Rectal smooth muscle tissue (tissue), 1 donor: ENCODE data around the gene CUBN.
A peak's percentile ranks its signal among the peaks of the same experiment; 100 is the strongest.

ENCODE experiments used
- H3K27ac ChIP-seq: one replicate; pipeline ENCODE4 v1.7.0; 2013; ENCODE audit warnings: low read depth, low read length, inconsistent platforms
- H3K27me3 ChIP-seq: one replicate; pipeline ENCODE4 v1.7.0; 2013; ENCODE audit warnings: low read length; ENCODE audit not compliant: control insufficient read depth, insufficient read depth
- H3K36me3 ChIP-seq: one replicate; pipeline ENCODE4 v1.7.0; 2013; ENCODE audit warnings: low read length; ENCODE audit not compliant: control insufficient read depth, insufficient read depth
- H3K4me1 ChIP-seq: one replicate; pipeline ENCODE4 v1.7.0; 2013; ENCODE audit warnings: low read length; ENCODE audit not compliant: control insufficient read depth, insufficient read depth
- H3K4me3 ChIP-seq: one replicate; pipeline ENCODE4 v1.7.0; 2013; ENCODE audit warnings: low read length
- H3K9ac ChIP-seq: one replicate; pipeline ENCODE4 v1.7.0; 2013; ENCODE audit warnings: low read length

The CUBN gene

DNA sequence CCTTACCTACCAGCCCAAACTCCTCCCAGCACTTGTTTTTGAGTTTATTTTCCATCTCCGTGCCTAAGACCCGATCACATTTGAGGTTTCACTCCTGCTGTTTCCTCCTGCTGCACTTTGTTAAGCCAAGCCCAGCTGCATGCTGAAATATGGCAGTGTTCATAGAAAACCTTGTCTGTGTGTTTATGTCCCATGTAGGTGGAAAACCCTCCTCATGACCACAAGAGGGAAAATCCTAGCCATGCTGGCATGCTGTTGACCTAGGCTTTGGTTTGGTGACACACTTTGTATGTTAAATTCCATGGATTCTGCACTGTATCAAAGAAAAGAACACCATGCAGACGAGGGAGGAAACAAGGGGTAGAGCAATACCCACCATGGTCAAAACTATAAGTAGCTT lies 154.4 kb downstream of the CUBN start:
- H3K9ac ChIP-seq: no peak overlapping the region
- H3K27ac ChIP-seq: no peak overlapping the region
- H3K36me3 ChIP-seq: no peaks in the 10 kb centered on the region
- H3K4me3 ChIP-seq: no peak overlapping the region
- H3K27me3 ChIP-seq: no peaks in the 10 kb centered on the region
- no peaks in the 10 kb centered on the region for H3K4me1 ChIP-seq

- no peak overlapping the region for H3K9ac ChIP-seq
- no peaks in the 10 kb centered on the region for H3K27me3 ChIP-seq
- no peaks in the 10 kb centered on the region for H3K4me1 ChIP-seq
- no peak overlapping the region for H3K4me3 ChIP-seq
- no peaks in the 10 kb centered on the region for H3K36me3 ChIP-seq
- peak overlapping the region; percentile 19 for H3K27ac ChIP-seq
Measured at GRCh38 chr10:16968416-16969041, 161.1 kb downstream of the CUBN start.

DNA sequence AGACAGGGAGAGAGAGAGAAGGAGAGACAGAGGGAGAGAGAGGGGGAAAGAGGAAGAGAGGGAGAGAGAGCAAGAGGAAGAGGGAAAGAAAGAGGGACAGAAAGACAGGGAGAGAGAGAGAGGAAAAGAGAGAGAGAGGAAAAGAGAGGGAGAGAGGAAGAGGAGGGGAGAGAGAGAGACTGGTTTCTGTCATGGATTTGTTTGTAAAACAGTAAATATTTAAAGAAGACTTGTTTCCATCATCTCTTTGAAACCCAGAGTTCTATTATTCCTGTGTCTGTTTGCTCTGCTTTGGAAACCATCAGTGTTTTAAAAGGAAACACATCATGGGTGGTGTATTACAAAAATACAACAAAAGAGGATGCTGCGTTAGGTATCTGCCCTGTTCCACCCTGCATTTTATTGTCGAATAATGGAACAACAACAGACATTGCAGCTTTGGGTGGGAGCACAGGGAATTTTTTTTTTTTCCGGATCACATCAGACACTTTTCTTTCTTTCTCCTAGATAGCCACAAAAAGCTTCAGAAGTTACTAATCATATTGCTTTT lies 161.7 kb downstream of the CUBN start:
- H3K4me3 ChIP-seq: no peak overlapping the region
- no peaks in the 10 kb centered on the region for H3K36me3 ChIP-seq
- H3K27me3 ChIP-seq: no peaks in the 10 kb centered on the region
- no peaks in the 10 kb centered on the region for H3K4me1 ChIP-seq
- no peak overlapping the region for H3K9ac ChIP-seq
- H3K27ac ChIP-seq: peak overlapping the region; percentile 8

- Histone ChIP-seq H3K9ac (no peak overlapping the region), H3K27me3 (no peaks in the 10 kb centered on the region), H3K4me1 (no peaks in the 10 kb centered on the region), H3K27ac (peak overlapping the region; percentile 59), H3K4me3 (no peak overlapping the region), H3K36me3 (no peaks in the 10 kb centered on the region)
Measured at GRCh38 chr10:16966991-16967865, 162.4 kb downstream of the CUBN start.

GRCh38 chr10:16965740-16966447 lies 163.7 kb downstream of the CUBN start:
- Histone ChIP-seq H3K36me3 (no peaks in the 10 kb centered on the region), H3K27me3 (no peaks in the 10 kb centered on the region), H3K27ac (no peak overlapping the region)

GRCh38 chr10:16965344-16965616 lies 164.3 kb downstream of the CUBN start:
- H3K36me3 ChIP-seq: no peaks in the 10 kb centered on the region
- no peak overlapping the region for H3K9ac ChIP-seq
- H3K27me3 ChIP-seq: no peaks in the 10 kb centered on the region
- H3K4me3 ChIP-seq: no peak overlapping the region
- H3K27ac ChIP-seq: no peak overlapping the region
- no peaks in the 10 kb centered on the region for H3K4me1 ChIP-seq

More at GRCh38 chr10:16965740-16966447, 163.7 kb downstream of the CUBN start:
- Histone ChIP-seq H3K4me3 (no peak overlapping the region), H3K9ac (no peak overlapping the region), H3K4me1 (no peaks in the 10 kb centered on the region)

GRCh38 chr10:16964576-16965343 lies 164.9 kb downstream of the CUBN start:
- H3K27me3 ChIP-seq: no peaks in the 10 kb centered on the region
- no peaks in the 10 kb centered on the region for H3K4me1 ChIP-seq
- no peak overlapping the region for H3K4me3 ChIP-seq
- no peak overlapping the region for H3K27ac ChIP-seq
- no peaks in the 10 kb centered on the region for H3K36me3 ChIP-seq
- H3K9ac ChIP-seq: no peak overlapping the region

DNA sequence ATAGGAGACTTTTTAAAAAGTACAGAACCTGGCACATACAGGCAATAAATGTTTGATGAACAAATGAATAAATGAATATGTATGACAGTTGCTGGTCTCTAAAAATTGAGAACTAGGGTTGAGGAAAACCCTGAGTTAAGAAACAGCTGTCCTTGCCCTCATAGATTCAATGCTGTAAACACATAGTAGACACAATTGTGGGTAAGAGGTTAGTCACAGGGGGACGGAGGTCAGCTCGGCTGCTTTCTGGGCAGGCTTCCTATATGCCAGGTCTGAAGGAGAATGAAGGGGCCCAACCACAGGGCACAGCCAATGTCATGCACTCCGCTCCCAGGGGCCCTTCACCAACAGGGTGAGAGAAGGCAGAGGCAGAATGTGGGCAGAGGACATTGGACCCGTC lies 169.1 kb downstream of the CUBN start:
- Histone ChIP-seq H3K4me3 (no peak overlapping the region), H3K27ac (no peak overlapping the region), H3K9ac (no peak overlapping the region), H3K27me3 (no peaks in the 10 kb centered on the region), H3K36me3 (no peaks in the 10 kb centered on the region), H3K4me1 (no peaks in the 10 kb centered on the region)

DNA sequence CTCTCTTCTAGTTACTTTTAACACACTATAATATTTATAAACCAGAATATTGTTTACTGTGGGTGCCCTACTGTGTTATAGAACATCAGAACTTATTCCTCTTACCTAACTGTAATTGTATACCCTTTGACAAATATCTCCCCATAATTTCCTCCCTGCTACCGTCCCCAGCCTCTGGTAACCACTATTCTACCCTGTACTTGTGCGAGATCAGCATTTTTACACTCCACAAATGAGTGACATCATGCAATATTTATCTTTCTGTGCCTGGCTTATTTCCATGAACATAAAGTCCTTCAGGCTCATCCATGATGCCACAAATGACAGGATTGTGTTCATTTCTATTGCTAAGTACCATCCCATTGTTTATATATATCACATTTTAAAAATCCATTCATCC lies 172.6 kb downstream of the CUBN start:
- no peaks in the 10 kb centered on the region for H3K4me1 ChIP-seq
- no peaks in the 10 kb centered on the region for H3K27me3 ChIP-seq
- no peak overlapping the region for H3K4me3 ChIP-seq
- H3K9ac ChIP-seq: no peak overlapping the region
- no peaks in the 10 kb centered on the region for H3K36me3 ChIP-seq
- H3K27ac ChIP-seq: no peak overlapping the region

DNA sequence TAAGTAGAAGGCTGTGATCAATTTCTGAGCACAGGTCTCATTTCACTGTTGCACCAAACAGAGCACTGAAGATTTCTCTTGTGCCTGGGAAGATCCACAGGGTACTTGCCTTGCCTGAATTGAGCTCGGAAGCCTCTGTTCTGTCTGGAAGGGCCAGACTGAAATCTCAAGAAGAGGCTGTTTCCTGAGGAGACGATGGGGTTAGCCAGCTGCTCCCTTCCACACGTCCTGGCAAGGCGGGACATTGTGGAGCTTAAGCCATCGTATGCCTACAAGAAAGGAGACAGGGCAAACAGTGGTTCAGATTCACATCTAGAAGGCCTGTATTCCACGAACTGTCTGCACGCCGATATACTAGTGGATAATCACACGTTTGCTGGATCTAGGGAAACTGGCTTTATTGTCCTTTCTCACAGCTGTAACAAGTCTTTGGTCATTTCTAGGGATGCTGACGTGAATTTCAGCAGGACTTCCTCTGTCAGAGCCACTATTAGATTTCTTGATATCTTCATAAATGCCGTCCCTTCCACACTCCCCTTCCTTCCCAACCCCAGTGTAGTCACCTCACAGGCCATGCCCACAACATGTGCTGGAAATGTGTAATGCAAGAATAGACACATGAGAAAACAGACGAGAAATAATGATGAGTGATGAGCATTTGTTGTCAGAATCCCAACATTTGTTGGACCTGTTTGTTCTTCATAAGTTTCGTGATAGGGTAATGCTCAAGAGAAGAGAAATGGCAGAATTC lies 175.2 kb downstream of the CUBN start:
- H3K27ac ChIP-seq: no peak overlapping the region

GRCh38 chr10:16953270-16953669 lies 176.3 kb downstream of the CUBN start:
- H3K36me3 ChIP-seq: no peaks in the 10 kb centered on the region
- H3K4me3 ChIP-seq: no peak overlapping the region
- no peaks in the 10 kb centered on the region for H3K27me3 ChIP-seq
- H3K27ac ChIP-seq: no peak overlapping the region
- H3K9ac ChIP-seq: no peak overlapping the region
- no peaks in the 10 kb centered on the region for H3K4me1 ChIP-seq

More for the DNA sequence above, 175.2 kb downstream of the CUBN start:
- no peaks in the 10 kb centered on the region for H3K27me3 ChIP-seq
- no peak overlapping the region for H3K4me3 ChIP-seq
- H3K9ac ChIP-seq: no peak overlapping the region
- no peaks in the 10 kb centered on the region for H3K4me1 ChIP-seq
- no peaks in the 10 kb centered on the region for H3K36me3 ChIP-seq
